ENCODE measurements around the gene NR1H2.
A peak's percentile ranks its signal among the peaks of the same experiment; 100 is the strongest.

NR1H2 gene

GRCh38 chr19:50427318-50427925 lies 51.2 kb downstream of the NR1H2 start:
- DNase-seq, result no peak

GRCh38 chr19:50427997-50428425 lies 51.8 kb downstream of the NR1H2 start:
- peak; percentile 49 for DNase-seq

GRCh38 chr19:50428772-50429463 lies 52.7 kb downstream of the NR1H2 start:
- no peak for DNase-seq

GRCh38 chr19:50430888-50431342 lies 54.7 kb downstream of the NR1H2 start:
- no peak for DNase-seq

- DNase-seq, result peak; percentile 90
These were observed 55.3 kb downstream of the NR1H2 start for GRCh38 chr19:50431343-50432220.

- no peak for DNase-seq
These were observed 56.2 kb downstream of the NR1H2 start, which contains the start of gene MYBPC2 for GRCh38 chr19:50432221-50433028. Gene MYBPC2 (plus strand): TSS chr19:50432892. CDS start chr19:50432954, 62 bp downstream.

All from activated CD4-positive, alpha-beta T cell treated with anti-CD3 and anti-CD28 coated beads for 48 hours (primary cell).